ENCODE results near the gene KCNC4.

The KCNC4 gene

DNA sequence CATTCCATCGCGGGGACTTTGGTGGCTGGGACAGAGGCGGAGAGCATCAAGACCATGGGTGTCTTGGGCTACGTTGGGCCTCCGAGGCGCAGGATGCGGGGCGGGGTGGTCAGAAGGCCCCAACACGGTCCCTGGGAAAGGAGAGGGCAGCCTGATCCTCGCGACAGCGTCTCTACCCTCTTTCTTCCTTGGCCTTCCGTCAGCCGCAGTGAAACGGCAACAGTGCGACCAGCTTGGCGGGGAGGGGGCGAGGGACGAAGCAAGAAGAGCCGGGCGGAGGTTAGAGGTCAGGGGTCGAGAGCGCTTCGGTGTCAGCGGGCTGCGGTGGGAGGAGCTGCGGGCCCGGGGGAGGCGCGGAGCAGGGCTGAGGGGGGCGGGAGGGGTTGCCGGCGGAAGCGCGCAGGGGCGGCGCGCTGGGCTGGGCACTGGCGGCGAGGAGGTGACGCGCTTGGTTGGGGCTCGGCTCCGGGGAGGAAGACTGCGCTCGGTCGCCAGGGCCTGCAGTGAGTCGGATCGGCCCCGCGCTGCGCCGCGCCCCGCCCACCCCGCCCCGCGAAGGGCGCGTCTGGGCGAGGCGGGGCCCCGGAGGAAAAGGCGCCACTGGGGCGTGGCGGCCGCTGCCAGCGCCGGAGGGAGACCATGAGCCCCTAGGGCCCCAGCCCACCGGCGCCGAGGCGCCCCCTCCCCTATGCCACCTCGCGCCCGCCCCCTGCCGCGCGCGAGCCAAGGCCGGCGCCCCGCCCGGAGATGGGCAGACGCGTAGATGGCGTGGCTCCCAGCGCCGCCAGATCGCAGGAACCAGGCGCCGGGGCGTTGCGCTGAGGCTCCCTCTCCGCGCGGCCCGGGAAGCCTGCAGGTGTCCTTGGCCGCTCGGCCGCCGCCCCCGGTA is at the start of gene KCNC4:
Gene KCNC4, plus strand, starts transcription at position 600 of the 889 bp plus-strand sequence. CDS start 1,186 bp downstream, outside the sequence.
- peak; percentile 86 for DNase-seq

DNA sequence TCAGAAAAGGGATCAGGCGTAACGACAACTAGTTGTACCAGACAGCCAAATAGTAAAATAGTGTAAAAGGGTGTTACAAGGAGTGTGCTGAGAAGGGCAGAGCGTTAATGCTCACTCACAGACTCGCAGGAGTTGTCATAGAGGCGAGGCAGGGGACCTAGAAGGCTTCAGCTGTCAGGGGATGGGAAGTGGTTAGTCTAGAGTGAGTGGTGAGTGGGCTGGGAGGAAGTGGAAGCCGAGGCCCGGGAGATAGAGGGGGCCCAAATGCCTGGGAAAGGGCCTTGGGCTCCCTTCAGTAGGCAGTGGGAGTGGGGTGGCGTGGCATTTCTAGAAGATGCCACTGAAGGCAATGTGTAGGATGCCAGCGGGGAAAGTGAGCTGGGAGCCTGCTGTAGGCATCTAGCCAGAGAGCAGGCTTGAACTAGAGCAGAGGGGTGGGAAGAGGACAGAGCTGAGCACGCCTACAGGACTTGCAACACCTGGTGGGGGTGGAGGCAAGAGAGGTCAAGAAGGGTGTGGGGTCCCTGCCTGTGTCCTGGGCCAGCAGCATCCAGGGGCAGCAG is 49.5 kb upstream of the KCNC4 start:
- no peak for DNase-seq

GRCh38 chr1:110161165-110161564 is 48.9 kb upstream of the KCNC4 start:
- no peak for DNase-seq

- DNase-seq = peak; percentile 52
Measured at GRCh38 chr1:110161849-110162248, 48.3 kb upstream of the KCNC4 start.

GRCh38 chr1:110163591-110163990 is 46.5 kb upstream of the KCNC4 start:
- no peak for DNase-seq

DNA sequence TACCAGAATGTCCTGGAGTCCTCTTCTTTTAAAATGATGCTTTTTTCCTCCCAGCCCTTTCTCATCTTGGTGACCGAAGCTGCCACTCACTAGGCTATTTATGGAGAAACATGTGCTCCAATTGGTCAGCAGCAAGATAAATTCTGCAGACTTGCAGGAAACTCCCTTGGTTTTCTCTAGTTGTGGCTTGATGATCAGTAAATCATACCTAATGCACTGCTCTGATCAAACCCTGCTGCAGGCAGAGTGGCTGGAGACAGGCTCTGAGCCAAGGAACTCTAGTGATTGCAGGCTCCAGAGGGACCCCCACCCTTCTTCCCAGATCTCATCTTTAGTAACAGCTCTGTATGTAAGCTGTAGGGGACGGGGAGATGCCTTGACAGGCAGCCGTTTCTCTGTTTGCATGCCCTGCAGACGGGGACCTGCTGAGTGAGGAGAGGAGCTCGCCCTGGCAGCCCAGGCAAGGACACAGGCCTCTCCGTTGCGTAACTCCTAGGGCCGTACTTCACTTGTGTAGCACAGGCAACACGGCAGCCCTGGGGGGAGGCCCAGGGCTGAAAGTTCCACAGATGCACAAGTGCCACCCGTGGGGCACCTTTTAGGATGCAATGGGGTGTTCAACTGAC is 45.3 kb upstream of the KCNC4 start:
- DNase-seq = no peak

DNA sequence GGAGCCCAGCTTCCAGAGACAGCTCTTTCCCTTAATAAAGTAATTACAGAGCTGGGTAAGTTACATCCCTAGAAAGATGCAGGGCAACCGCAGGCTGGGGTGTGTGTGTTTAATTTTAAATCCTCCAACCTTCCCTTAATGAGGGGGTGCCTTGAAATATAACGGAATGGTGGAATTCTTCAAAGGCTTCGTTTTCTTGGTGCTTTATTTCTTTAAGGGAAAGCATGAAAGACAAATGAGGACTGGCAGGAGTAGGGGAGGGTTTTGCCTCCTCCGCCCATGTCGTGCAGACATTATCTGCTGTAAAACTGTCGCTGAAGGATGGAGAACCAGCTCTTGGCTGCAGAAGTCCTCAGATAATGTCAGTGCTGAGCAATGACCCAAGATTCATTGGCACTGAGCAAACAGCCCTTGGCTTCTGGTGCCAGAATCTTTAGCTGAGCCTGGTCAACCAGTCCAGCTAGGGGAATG is 44.3 kb upstream of the KCNC4 start:
- DNase-seq = no peak

GRCh38 chr1:110166861-110167260 is 43.3 kb upstream of the KCNC4 start:
- no peak for DNase-seq

DNA sequence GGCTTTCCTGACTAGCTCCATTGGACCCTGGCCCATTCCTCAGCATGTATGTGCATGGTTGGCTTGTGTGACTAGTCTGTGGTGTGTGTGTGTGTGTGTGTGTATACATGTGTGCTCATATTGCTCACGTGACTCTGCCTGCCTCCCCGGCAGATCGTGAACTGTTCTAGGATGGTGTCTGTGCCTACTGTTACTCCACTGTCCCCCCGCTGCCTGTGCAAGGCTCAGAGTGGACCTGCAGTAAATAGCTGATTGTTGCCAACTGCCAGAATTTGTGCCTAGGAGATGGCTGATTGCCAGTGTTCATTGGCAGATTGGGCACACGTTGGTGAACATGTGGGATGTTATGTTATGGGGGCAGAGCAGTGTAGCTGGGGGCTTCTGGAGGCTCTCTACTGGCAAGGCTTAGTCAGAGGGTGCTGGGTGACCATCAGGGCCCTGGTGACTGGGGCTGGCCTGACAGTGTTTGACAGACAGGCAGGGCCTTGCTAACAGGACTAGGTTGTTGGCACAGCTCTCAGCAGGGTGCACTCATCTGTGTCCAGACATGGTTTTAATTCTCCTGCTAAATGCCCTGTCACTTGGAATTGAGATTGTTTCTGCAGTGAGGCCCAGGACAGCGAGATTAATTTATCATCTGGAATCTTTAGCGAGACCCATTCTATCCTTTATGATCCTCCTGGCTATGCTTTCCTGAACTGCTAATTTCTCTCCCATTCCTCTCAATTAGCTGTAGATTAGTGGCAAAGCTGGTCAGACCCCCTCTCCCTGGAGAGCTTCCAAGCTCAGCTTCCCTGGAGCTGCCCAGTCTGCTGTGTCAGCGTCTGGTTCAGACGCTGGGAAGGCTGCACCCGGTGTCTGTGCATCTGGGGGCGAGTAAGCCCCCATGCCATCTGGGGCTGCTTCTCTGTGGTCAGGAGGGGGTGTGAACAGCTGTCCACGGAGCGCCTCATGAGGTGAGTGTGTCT is 39.1 kb upstream of the KCNC4 start:
- peak; percentile 77 for DNase-seq

- no peak for DNase-seq
Measured at GRCh38 chr1:110172001-110172400, 38.1 kb upstream of the KCNC4 start.

- no peak for DNase-seq
Measured at GRCh38 chr1:110173466-110174105, 36.5 kb upstream of the KCNC4 start.

DNA sequence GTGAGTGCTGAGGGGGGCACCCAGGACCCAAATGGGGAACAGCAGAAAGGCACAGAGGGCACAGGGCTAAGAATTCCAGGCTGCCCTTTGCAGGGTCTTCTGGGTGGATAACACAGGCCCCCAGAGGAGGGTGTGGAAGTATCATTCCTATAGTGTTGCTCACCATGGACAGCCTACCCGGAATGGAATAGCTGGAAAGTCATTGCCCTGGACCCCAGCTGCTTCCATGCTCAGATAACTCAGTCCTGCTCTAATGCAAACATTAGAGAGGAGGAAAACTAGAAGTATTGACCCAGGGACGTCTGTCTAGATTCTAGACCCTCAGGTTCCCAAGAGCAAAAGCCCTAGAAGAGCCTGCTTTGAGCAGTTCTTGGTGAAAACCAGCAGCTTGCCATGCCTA is 35.2 kb upstream of the KCNC4 start:
- DNase-seq = no peak

DNA sequence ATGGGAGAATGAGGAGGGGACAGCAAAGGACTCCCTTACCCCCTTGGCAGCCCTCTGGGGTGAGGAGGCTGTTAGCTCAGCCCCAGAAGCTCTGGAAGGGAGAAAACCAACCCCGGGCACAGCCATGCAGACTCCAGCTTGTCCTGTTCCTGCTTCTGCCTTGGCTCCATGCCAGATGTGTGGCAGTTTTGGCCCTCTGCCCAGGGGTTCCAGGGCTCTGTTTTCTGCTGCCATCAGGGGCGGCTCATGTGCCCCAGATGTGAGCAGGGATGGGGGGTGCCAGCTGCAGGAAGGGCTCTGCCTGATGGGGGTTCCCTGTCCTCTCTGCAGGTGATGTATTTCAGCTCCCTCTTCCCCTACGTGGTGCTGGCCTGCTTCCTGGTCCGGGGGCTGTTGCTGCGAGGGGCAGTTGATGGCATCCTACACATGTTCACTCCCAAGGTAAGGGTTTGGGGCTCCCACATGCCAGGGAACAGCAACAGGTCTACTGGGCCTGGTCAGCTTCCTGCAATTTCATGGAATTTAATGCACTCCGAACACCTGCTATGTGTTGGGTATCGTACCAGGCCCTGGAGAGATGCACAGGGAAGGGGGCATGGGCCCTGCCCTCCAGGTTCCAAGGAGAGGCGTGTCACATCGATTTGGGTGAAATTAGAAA is 33.7 kb upstream of the KCNC4 start:
- peak; percentile 76 for DNase-seq

DNA sequence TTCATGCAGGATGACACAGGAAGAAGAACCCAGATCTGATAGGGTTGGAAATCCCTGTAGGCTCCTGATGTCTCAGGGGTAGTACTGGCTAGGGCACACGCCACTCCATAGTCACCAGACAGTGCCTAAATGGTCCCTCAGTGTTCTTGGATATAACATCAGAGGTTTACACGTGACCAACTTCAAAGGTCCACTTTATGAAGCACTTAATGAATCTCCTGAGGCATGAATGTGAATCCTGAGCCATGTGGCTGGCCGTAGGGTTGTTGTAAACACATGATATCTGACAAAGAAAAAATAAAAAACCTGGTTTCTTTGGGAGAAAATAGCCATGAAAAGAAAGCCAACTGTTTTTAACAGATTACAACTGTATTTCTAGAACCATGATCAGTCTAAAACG is 32.3 kb upstream of the KCNC4 start:
- no peak for DNase-seq

DNA sequence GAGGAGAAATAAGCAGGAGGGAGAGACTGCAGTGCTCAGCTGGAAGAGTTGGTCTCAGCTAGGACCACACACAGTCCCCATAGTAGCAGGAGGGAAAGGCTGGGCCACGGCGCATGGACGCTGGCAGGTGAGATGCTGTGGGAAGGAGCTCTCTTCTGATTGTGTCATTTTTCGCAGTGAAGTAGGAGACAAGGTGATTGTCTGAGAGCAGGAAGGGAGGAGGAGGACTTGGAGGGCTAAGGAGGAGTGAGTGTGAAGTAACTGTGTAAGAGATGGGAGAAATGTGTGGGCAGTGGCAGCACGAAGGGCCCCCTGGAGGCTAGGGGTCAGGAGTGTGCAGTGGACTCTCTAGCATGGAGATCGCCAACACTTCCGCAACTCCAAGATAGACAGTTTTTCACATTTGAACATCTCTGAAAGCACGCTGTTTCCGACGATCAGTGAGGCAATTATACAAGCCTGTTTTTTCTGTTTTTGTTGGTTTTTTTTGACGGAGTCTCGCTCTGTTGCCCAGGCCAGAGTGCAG is 26.4 kb upstream of the KCNC4 start:
- DNase-seq = no peak

DNA sequence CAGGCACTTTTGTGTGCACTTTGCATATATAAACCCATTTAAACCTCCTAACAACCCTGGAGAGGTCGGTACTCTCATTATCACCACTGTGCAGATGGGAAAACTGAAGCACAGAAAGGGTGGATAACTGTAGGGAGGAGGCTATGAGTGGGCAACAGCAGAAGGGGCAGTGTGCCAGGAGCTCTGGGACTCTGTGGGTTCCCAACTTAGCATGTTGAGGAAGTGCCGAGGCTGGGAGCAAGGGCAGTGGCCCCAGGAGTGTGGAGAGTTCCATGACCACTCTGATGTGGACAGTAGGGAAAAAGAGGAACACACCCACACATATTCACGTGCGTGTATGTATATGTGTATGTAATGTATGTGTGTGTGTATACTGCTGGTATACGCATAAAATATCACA is 25.7 kb upstream of the KCNC4 start:
- DNase-seq = no peak

DNA sequence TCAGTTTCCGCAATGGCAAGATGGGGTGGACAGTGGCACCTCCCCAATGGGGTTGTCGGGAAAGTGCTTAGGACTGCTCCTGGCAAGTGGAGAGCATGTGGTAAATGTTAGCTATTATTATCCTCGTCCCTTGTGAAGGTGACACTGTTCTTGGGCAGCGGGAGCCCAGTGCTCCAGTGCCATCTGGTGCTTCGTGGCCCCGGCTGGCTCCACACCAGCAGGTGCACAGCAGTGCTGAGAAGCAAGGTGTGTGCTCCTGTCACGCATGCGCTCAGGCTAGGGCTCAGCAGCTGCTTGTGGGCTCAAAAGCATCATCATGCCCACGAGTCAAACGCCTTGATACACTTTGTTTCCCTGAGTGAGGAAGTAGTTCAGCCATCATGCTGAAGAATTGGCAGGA is 24.9 kb upstream of the KCNC4 start:
- no peak for DNase-seq

DNA sequence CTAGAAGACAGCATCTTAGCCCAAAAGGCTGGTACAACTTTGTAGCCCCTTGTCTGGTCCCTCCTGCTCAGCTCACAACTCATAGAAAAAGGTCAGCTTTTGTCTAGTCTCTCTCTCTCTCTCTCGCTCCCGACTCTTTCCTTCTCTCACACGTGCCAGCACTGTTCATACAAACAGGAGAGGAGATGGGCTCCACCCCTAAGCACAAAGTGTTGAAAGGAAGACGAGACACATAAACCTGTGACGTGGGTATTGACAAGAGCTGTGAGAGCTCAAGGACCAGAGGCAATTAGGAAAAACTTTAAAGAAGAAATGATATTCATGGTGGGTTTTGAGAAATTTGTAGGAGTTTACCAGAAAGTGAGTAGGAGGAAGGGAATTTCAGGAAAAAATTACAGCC is 23.6 kb upstream of the KCNC4 start:
- no peak for DNase-seq

DNA sequence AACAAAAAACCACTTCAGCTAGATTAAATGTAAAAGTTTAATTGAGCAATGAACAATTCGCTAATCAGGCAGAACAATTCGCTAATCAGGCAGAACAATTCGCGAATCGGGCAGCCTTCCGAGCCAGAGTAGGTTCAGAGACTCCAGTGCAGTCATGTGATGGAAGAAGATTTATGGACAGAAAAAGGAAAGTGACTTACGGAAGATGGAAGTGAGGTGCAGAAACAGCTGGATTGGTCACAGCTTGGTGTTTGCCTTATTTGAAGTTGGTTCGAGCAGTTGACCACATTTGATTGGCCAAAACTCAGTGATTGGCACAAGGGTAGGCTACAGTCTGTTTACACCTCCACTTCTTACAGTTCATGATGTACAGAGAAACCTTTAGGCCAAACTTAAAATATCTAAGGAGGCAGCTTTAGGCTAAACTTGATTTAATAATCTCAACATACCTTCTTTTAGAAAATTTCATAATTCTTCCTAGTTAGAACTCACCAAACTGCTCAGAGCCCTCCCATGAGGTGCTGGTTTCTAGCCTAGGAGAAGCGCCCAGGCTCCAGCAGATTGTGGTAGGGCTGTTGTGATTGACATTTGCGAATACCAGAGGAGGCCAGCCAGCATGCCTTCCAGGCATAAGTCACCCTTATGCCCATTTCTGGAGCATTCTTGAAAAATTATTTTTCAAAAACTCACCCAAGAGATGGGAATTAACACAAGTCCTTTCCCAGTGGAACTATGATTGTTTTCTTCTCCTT is 22.8 kb upstream of the KCNC4 start:
- no peak for DNase-seq

GRCh38 chr1:110188035-110188618 is 22.0 kb upstream of the KCNC4 start:
- no peak for DNase-seq

Data from eye (tissue), 1 donor.